ENCODE measurements around the gene VPS72. TPM values are rescaled to one million over a fixed set of nuclear protein-coding genes. Genes with fewer than 3 reads are reported as not detected.
A peak's percentile ranks its signal among the peaks of the same experiment; 100 is the strongest.

VPS72 gene
- total RNA-seq, 1 donor from 2014 or later: 42.1 TPM

DNA sequence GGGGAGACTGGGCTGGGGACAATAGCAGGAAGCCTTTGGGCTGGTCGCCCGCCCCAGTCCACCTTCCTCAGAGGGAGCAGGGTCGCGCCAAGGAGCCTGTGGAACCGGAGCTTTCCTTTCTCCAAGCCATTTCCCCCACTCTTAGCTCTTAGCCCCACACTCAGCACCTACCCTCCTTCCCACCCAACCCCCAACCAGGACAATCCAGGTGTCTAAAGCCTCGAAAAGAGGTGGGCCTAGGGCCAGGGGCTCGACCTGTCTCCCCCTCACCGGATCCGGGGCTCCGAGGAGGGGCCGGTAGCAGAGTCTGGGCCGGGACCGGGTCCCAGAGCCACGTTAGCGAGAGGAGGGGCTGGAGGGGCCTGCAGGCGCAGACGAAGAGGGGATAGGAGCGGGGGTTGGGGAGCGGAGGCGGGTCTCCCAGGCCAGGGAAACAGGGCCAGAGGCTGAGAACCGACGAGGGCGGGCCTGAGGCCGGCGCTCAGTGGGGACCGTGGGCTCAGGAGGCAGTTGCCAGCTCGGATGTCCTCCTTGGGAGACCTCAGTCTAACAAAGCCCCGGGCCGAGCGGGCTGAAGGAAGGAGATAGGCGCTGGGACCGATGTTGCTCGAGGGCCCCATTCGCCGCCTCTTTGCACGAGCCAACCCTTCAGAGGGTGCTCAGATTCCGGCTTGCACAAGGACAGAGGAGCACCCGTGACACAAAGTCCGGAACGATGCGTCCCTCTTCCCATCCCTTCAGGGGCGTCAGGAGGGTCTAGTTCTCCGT, 44.5 kb downstream of the VPS72 start:
- DNase-seq (ENCODE audit: low read depth in 2 of 2): no peak

DNA sequence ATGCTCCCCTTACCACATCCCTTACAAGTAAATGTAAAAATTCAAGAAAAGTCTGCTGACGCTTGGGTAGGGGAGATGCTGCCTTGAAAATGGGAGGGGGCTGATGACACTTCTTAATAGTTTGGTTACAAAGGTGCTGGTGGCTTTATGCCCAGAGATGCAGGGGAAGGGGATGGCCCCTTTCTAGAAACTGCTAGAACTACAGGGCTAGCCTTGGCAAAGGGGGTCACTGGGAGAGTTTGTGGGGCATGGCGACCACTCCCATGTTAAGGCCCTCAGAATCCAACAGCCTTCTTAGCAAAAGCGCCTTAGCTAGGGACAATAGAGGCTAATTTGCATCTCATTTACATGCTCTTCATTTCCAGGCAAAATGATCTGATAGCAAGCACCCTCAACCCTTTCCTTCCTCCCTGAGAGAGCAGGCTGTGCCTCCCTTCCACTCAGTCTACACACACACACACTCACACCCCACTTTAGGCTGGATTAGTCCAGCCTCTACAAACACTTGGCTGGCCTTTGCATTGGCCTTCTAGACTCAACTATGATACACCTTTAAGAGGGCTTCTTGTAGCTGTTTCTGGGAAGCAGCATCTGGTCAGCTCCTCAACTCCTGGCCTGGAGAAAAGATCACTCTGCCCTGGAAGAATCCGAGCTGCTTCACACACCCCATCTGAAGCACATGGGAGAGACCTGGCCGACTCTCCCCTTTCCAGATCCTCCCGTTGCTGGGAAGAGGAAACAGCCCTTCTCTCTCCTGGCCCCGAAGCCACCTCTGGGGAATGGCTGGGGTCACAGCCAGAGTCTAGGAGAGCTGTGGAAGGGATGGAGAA, 45.3 kb downstream of the VPS72 start:
- peak in 1 of 2 donors; percentile 29 for DNase-seq (ENCODE audit: low read depth in 2 of 2)

DNA sequence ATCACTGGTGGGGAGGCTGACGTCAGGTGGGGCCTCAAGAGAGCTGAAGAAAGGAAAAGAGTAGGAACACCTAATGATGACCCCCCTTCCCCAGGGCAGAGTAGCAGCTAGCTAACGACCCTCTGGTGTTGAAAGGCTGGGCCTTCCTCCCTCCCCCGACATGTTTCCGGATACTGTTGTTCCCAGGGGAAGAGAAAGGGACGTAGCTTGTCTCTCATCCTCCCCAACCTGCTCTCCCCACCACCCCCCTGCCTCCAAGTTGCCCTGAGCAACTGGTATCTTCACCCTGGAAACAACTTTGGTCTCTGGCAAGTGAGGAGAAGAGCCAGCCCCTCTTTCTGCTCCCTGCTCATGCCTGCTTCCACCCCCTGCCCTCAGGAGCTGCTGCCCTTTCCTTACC, 46.0 kb downstream of the VPS72 start:
- DNase-seq (ENCODE audit: low read depth in 2 of 2): no peak

GRCh38 chr1:151143057-151143435, 47.0 kb downstream of the VPS72 start:
- DNase-seq (ENCODE audit: low read depth in 2 of 2): no peak

DNA sequence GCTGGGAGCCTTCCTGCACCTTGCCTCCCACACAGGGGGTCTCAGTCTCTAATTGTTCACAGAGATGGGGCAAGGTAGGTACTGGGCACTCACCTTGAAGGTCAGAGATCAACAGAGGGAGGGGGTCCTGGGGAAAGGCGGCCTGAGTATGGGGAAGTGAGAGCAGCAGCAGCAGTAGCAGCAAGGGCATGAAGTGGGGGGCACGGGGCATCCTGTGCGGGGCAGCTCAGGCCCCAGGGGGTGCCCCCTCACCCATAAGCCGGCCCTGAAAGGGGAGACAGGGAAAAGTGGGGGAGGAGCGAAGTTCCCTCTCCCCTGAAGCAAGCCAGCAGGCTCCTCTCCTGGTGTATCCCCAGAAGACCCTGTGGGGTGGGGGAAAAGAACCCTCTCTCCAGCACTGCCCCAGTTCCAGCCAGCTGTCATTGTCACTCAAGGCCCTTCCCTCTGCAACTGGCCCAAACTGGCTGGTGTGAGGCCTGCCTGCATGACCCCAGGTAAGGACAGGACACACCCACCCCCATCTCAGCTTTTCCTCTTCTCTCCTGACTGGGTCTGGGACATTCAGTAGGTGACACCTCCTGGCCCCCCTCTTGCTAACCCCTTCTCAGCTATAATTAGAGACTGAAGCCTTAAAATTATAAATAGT, 47.5 kb downstream of the VPS72 start:
- no peak for DNase-seq (ENCODE audit: low read depth in 2 of 2)

DNA sequence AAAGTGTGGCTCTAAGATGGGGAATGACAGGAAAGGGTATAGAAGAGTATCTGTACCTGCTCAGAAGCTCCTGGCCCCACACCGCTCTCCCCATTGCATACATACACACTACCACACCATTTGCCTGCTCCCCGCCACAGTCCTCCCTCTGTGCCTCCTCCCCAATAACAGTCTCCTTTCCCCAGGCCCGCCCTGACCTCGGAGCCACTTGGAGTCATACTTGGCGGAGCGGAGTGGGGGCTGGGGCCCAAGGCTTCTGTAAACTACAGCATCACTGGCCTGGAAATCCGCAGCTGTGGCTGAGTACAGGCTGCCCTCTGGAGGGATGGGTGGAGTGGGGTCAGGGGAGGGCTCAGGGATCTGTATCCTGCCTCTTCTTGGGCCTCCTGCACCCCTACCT, 52.2 kb downstream of the VPS72 start:
- DNase-seq (ENCODE audit: low read depth in 2 of 2): no peak

DNA sequence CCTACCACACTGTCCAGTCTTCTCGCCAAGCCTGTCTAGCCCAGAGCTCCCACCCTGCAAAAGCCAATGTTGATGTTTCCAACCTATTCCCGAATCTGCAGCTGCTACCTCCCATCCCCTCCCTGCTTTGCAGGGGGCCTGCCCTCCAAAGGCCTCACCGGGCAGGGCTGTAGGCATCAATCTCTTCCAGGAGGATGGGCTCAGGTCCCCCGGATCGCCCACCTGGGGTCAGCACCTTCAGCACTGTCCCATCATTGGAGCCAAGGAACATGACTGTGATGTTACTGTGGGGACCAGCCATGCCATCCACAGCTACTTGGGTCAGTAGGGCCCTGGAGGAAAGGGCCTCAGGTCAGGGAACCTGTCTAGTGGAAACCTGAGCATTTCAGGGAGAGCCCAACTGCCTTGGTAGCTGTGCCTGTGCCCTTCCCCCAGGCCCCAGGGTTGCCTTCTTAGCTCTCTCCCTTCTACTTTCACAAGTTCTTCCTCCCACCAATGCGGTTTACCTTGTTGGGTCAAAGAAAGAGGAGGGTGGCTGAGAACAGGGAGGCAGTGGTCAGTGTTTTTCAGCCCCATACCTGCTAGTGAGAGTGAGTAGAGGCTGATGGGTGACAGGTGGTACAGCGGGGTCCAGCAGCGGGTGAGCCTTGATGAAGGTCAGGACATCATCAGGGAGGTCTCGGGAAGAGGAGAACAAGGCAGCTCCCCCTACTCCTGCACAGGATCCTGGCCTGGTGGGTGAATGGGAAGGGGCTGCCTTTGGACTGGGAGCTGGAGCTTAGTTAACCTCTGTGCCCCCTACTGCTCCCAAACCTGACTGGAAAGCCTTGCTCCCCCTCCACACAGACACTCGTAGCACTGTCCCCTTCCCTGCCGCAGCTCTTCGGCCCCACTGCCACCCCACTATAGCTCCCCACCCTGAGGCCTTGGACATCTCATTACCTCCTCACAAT, 54.3 kb downstream of the VPS72 start:
- no peak for DNase-seq (ENCODE audit: low read depth in 2 of 2)

GRCh38 chr1:151134991-151135390, 55.0 kb downstream of the VPS72 start:
- DNase-seq (ENCODE audit: low read depth in 2 of 2): no peak

DNA sequence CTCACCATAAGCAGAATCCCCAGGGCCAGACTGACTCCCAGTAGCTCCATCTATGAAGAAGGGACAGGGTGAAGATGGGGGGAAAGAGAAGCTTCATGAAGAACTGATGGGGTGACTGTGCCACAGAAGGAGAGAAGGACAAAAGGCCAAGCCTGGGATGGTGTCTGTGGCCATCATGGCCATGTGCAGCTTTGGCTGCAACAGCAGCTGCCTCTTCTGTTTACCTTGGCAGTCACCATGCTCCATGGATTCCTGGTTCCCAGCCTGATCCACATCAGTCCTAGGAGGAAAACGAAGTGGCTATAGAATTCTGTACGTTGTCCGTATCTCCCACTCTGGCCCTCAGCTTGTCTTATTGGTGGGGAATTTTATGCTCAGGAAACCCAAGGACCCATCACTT, 55.6 kb downstream of the VPS72 start:
- peak in 1 of 2 donors; percentile 23 for DNase-seq (ENCODE audit: low read depth in 2 of 2)

DNA sequence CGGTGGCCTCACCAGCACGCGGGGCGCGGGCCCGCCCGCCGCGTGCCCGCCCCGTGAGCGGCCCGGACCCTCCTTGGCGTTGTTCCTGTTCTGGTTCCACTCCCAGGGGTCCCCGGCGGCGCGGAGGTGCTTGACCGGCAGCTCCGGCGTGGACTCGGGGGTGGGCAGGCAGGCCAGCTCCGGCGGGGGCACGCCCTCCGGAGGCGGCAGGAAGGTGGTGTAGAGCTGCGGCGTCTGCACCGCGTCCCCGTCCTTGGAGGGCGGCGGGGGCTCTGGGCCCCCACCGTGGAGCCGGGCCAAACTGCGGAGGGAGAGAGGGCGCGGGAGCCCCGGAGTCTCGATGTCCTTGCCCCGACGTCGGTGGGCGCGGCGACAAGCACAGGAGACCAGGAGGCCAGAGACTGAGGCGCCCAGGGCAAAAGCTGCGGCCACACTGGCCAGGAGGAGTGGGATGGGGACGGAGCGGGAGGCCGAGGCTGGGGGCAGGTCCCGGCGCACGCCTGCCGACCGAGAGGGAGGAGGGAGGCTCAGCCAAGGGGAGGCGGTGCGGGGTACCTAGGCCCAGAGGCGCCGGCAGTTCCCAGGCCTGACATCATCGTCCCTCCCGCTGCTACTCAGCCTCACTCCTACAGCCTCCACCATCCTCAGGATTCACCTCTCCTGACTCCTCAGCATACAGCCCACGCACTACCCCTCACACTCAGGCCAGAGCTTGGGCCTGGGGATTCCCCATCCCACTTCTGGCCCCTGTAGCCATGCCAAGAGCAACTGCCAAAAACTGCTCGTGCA, 56.8 kb downstream of the VPS72 start:
- no peak for DNase-seq (ENCODE audit: low read depth in 2 of 2)

- no peak for DNase-seq (ENCODE audit: low read depth in 2 of 2)
Observed at GRCh38 chr1:151132335-151133017, 57.5 kb downstream of the VPS72 start.

DNA sequence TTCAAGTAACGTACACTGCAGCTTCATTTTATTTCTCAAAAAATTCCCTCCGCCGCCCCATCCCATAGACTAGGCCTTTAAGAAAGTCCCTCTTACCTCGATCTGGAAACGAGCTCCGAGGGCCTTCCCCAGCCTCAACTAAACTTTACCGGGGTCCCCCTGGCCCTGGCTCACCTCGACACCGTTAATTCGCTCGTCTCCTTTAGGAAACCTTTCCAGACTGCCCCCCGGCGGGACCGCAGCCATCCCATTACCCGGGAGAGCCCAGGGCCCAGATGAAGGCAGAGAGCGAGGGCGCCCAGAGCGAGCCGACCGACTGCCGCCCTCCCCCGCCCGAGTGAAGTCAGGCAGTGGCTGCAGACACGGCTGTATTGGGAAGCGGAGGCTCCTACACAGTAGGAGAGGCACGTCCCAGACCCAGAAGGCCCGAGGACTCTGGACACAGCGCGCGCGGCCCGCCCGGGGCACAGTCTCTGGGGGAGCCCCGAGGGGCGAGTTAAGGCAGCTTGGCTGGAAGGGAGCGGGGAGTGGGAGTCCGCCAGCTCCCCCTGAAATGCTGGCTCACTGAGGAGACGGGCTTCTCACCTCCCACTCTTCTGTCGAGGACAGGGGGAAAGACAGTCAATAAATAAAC, 58.2 kb downstream of the VPS72 start:
- peak in 1 of 2 donors; percentile 29 for DNase-seq (ENCODE audit: low read depth in 2 of 2)

DNA sequence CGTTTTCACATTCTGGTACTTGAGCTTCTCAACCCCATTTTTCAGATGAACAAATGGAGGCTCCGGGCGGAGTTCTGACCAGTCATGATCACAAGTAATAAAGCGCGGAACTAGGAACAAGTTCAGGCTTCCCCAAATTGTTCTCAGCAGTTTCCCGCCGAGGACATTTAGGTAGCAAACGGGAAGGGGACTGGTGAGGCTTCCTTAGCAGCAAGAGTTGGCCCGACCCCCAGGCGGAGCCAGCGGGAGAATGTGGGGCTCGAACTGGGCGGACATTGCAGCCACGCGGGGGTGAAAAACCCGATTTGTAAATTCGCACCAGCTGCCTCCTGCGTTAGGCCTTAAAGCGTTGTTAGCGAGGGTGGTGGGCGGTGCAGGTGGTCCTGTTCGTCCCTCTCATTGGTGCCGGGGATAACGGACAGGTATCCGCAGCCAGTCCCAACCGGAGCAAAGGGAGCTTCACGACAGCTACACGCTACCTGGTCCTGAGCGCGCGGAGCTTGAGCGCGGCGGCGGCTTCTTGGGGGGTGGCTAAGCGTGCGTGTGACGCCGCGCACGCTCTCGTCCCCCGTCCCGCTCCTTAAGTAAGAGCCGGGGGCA, 58.9 kb downstream of the VPS72 start:
- peak; percentile 85 to 92 for DNase-seq (ENCODE audit: low read depth in 2 of 2)

DNA sequence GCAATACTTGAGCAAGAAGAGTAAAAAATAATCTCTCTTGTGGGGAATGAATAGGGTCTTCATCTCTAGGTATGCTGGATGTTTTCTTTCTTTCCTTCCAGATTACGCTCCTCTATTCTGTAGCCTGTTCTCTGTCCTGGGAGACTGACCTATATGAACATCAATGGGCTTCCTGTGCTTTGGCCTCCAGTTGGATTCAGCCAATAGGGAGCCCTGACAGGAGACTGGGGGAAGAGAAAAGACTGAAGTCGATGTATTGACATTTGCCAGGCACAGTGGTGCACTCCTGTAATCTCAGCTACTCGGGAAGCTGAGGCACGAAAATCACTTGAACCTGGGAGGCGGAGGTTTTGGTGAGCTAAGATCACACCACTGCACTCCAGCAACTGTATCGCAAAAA, 61.2 kb downstream of the VPS72 start:
- DNase-seq (ENCODE audit: low read depth in 2 of 2): no peak

Other genes with a start within 250 kb of the VPS72 start
- 64.7 and 92.7 TPM in 2 replicates for gene CERS2, start 215.4 kb downstream of the VPS72 start, total RNA-seq
- not detected in 2 replicates for gene ANXA9, start 207.9 kb downstream of the VPS72 start, total RNA-seq
- 9.0 and 9.5 TPM in 2 replicates for gene MINDY1, start 183.3 kb downstream of the VPS72 start, total RNA-seq
- 4.0 and 8.0 TPM in 2 replicates for gene PRUNE1, start 181.7 kb downstream of the VPS72 start, total RNA-seq
- under 0.01 and 0.13 TPM in 2 replicates for gene BNIPL, start 153.6 kb downstream of the VPS72 start, total RNA-seq
- gene C1orf56, start 142.4 kb downstream of the VPS72 start, total RNA-seq: 1.0 and 1.1 TPM in 2 replicates
- 42.2 and 61.4 TPM in 2 replicates for gene CDC42SE1, start 130.6 kb downstream of the VPS72 start, total RNA-seq
- gene MLLT11, start 129.8 kb downstream of the VPS72 start, total RNA-seq: 1.3 and 1.8 TPM in 2 replicates
- 5.6 and 6.4 TPM in 2 replicates for gene GABPB2, start 119.4 kb downstream of the VPS72 start, total RNA-seq
- gene SEMA6C, start 43.6 kb downstream of the VPS72 start, total RNA-seq: 3.1 and 6.2 TPM in 2 replicates
- 0.13 TPM in 1 of 2 replicates, not detected in the other for gene TNFAIP8L2, start 33.5 kb downstream of the VPS72 start, total RNA-seq
- gene LYSMD1, start 24.3 kb downstream of the VPS72 start, total RNA-seq: 3.2 and 3.5 TPM in 2 replicates
- 16.7 and 17.5 TPM in 2 replicates for gene SCNM1, start 24.1 kb downstream of the VPS72 start, total RNA-seq
- 0.25 TPM in 1 of 2 replicates, not detected in the other for gene TMOD4, start 14.2 kb downstream of the VPS72 start, total RNA-seq
- 32.6 and 44.3 TPM in 2 replicates for gene PIP5K1A, start 8.4 kb upstream of the VPS72 start, total RNA-seq
- gene PSMD4, start 64.5 kb upstream of the VPS72 start, total RNA-seq: 192 and 200 TPM in 2 replicates
- gene ZNF687, start 92.1 kb upstream of the VPS72 start, total RNA-seq: 5.8 and 9.7 TPM in 2 replicates
- 29.7 and 38.1 TPM in 2 replicates for gene PI4KB, start 137.2 kb upstream of the VPS72 start, total RNA-seq
- 40.7 and 48.7 TPM in 2 replicates for gene RFX5, start 157.1 kb upstream of the VPS72 start, total RNA-seq
- 0.13 and 0.25 TPM in 2 replicates for gene SELENBP1, start 182.5 kb upstream of the VPS72 start, total RNA-seq
- 435 and 447 TPM in 2 replicates for gene PSMB4, start 209.4 kb upstream of the VPS72 start, total RNA-seq